Astrocyte (in vitro differentiated cells and primary cell): ENCODE data around the gene EVL. TPM values are rescaled to one million over a fixed set of nuclear protein-coding genes. Genes with fewer than 3 reads are reported as not detected.

Source experiments
- DNase-seq: peaks from one replicate; pipeline ENCODE4 v3.0.0-alpha.2; 2010; ENCODE audit warnings: low read depth
- FAIRE-seq: peaks from 2 replicates; lab custom pipeline; 2011; peaks lifted over from hg19 to GRCh38; lab: Jason Lieb, UNC
- H2AFZ ChIP-seq: 2 replicates; pipeline ENCODE4 v1.6.0; 2012; ENCODE audit warnings: low read depth, low read length, inconsistent platforms
- H3K27ac ChIP-seq: 2 replicates; pipeline ENCODE4 v1.5.1; 2011; ENCODE audit warnings: low read depth, low read length, inconsistent platforms
- H3K27me3 ChIP-seq: 2 replicates; pipeline ENCODE4 v1.6.0; 2011; ENCODE audit warnings: low read length, inconsistent platforms; ENCODE audit not compliant: insufficient read depth
- H3K36me3 ChIP-seq: 2 replicates; pipeline ENCODE4 v1.5.1; 2011; ENCODE audit warnings: low read length, inconsistent platforms; ENCODE audit not compliant: insufficient read depth
- H3K4me1 ChIP-seq: 2 replicates; pipeline ENCODE4 v1.5.1; 2011; ENCODE audit warnings: low read length, inconsistent platforms; ENCODE audit not compliant: insufficient read depth
- H3K4me2 ChIP-seq: 2 replicates; pipeline ENCODE4 v1.6.0; 2012; ENCODE audit warnings: low read length, inconsistent platforms
- H3K4me3 ChIP-seq: 2 replicates; pipeline ENCODE4 v1.5.1; 2011; ENCODE audit warnings: low read depth, mild to moderate bottlenecking, low read length, inconsistent platforms; ENCODE audit not compliant: insufficient read depth
- H3K79me2 ChIP-seq: 2 replicates; pipeline ENCODE4 v1.6.0; 2012; ENCODE audit warnings: mild to moderate bottlenecking, low read length, inconsistent platforms; ENCODE audit not compliant: insufficient read depth
- H3K9ac ChIP-seq: 2 replicates; pipeline ENCODE4 v1.6.0; 2012; ENCODE audit warnings: mild to moderate bottlenecking, low read length, inconsistent platforms
- H3K9me3 ChIP-seq: 2 replicates; pipeline ENCODE4 v1.5.1; 2012; ENCODE audit warnings: low read depth, mild to moderate bottlenecking, low read length, inconsistent platforms; ENCODE audit not compliant: insufficient read depth
- H4K20me1 ChIP-seq: 2 replicates; pipeline ENCODE4 v1.6.0; 2012; ENCODE audit warnings: low read length, inconsistent platforms; ENCODE audit not compliant: insufficient read depth
- H3K27ac Mint-ChIP-seq: one replicate; pipeline ENCODE4 v1.8.0; 2021; ENCODE audit warnings: mild to moderate bottlenecking, mixed read lengths; ENCODE audit not compliant: unreplicated experiment
- H3K27me3 Mint-ChIP-seq: one replicate; pipeline ENCODE4 v1.8.0; 2021; ENCODE audit warnings: low read depth, mixed read lengths; ENCODE audit not compliant: unreplicated experiment
- H3K36me3 Mint-ChIP-seq: one replicate; pipeline ENCODE4 v1.8.0; 2021; ENCODE audit warnings: low read depth, mixed read lengths; ENCODE audit not compliant: unreplicated experiment
- H3K4me1 Mint-ChIP-seq: one replicate; pipeline ENCODE4 v1.8.0; 2021; ENCODE audit warnings: low read depth, mixed read lengths; ENCODE audit not compliant: unreplicated experiment
- H3K4me3 Mint-ChIP-seq: one replicate; pipeline ENCODE4 v1.8.0; 2021; ENCODE audit warnings: mild to moderate bottlenecking, moderate library complexity, mixed read lengths; ENCODE audit not compliant: unreplicated experiment
- H3K9me3 Mint-ChIP-seq: one replicate; pipeline ENCODE4 v1.8.0; 2021; ENCODE audit warnings: mild to moderate bottlenecking, mixed read lengths; ENCODE audit not compliant: unreplicated experiment
- EZH2 ChIP-seq: IDR thresholded peaks from 2 replicates; pipeline ENCODE4 v1.6.1; 2012; ENCODE audit warnings: mild to moderate bottlenecking, low read length, inconsistent platforms; ENCODE audit not compliant: insufficient read depth
- total RNA-seq: library from RNA; stranded (reverse); gene quantifications from 2 replicates; pipeline ENCODE4 v1.2.1, GENCODE V29; 2021
- TF ChIP-seq, protein P1 (sequence below): IDR thresholded peaks from 2 replicates; pipeline ENCODE4 v1.5.1; 2011; ENCODE audit warnings: low read depth, mild to moderate bottlenecking, inconsistent platforms, low read length, moderate library complexity; ENCODE audit not compliant: insufficient read depth

The EVL gene
- total RNA-seq, 1 donor from 2014 or later: 48.9 TPM

DNA sequence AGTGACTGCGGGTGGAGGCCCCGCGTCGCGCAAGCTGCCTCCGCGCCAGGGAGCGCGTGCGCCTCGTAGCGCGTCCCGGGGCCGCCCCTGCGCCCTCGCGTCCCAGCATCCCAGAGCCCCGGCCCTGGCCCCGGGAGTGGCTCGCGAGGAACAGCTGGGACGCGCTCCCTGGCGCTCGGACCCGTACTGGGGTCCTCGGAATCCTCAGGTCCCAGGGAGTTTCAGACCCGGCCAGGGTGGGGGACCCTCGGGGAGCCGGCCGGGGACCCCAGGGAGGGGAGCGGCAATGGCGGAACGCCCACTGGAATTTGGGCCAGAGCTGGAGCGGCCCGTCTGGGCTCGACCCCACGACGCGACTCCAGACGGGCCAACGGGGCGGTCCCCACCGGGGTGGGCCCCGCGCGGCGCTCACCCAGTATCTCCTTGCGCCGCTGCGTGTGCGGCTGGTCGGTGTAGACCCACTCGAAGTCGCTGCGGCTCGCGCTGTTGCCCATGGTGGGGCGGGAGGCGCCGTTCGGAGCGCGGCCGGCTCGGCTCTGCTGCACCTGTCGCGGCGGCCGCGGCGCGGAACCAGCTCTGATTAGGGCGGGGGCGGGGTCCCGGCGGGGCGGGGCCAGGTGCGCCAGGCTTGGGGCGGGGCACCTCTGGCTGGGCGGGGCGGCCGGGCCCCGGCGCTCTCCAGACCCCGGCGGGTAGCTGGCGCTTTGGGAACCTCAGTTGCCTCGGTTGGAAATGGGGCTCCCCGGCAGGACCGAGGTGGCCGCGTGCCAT is 94.1 kb downstream of the EVL start, which contains the start of gene DEGS2:
DEGS2 (minus strand) TSS at position 552 of the 771 bp plus-strand sequence; CDS start at position 494, 58 bp downstream.
- H3K4me3 Mint-ChIP-seq: no peak within 1 kb of the TSS
- Histone ChIP-seq H3K4me3 (no peak within 1 kb of the TSS), H3K9ac (no peak within 1 kb of the TSS), H3K4me1 (peaks cover 2% of the 10 kb centered on the region), H3K4me2 (peak within 1 kb of the TSS; percentile 66), H3K27ac (no peak within 1 kb of the TSS), H3K9me3 (peaks cover 14% of the 10 kb centered on the region), H4K20me1 (no peaks in the 10 kb centered on the region), H2AFZ (peak within 1 kb of the TSS; percentile 26), H3K79me2 (no peaks in the 10 kb centered on the region), H3K36me3 (no peaks in the 10 kb centered on the region), H3K27me3 (peaks cover 25% of the 10 kb centered on the region)
- no peaks in the 10 kb centered on the region for H3K36me3 Mint-ChIP-seq
- TF ChIP-seq, protein P1, sequence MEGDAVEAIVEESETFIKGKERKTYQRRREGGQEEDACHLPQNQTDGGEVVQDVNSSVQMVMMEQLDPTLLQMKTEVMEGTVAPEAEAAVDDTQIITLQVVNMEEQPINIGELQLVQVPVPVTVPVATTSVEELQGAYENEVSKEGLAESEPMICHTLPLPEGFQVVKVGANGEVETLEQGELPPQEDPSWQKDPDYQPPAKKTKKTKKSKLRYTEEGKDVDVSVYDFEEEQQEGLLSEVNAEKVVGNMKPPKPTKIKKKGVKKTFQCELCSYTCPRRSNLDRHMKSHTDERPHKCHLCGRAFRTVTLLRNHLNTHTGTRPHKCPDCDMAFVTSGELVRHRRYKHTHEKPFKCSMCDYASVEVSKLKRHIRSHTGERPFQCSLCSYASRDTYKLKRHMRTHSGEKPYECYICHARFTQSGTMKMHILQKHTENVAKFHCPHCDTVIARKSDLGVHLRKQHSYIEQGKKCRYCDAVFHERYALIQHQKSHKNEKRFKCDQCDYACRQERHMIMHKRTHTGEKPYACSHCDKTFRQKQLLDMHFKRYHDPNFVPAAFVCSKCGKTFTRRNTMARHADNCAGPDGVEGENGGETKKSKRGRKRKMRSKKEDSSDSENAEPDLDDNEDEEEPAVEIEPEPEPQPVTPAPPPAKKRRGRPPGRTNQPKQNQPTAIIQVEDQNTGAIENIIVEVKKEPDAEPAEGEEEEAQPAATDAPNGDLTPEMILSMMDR: no peak
- TF ChIP-seq EZH2: no peak
- no peak within 1 kb of the TSS for H3K27ac Mint-ChIP-seq
- H3K9me3 Mint-ChIP-seq: peaks cover 12% of the 10 kb centered on the region
- no peaks in the 10 kb centered on the region for H3K4me1 Mint-ChIP-seq
- DNase-seq: no peak
- H3K27me3 Mint-ChIP-seq: peaks cover 39% of the 10 kb centered on the region
- no peak for FAIRE-seq

DNA sequence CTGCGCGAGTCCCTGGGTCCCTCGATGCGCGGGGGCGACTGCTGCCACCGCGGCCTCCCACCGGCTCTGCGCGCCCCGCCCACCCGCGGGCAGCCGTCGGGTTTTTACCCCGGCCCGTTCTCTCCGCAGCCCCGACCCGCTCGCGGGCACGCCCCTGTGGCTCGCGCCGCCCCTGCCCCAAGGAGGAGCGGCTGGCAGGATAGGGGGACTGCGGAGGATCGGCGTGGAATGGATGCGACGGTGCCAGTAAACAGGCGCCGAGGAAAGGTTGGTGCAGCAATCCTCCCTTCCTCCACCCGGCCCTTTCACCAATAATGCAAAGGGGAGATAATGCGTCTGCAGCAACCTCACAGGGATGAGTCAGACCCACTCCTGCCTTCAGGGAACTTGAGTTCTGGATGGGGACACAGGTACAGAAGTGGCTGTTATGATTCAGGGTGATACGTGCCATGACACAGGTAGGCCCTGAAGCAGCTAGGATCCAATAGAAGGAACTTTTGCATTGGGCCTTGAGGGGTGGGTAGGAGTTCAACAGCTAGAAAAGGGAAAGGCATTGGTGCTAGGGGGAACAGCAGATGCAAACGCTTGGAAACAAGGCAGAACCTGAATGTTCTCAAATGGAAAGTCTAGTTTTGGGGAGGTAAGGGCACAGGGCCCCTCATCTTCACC is 94.8 kb downstream of the EVL start:
- Mint-ChIP-seq H3K27me3 (peaks cover 41% of the 10 kb centered on the region), H3K9me3 (peaks cover 11% of the 10 kb centered on the region), H3K4me1 (no peaks in the 10 kb centered on the region), H3K4me3 (no peak overlapping the region), H3K27ac (no peak overlapping the region), H3K36me3 (no peaks in the 10 kb centered on the region)
- H4K20me1 ChIP-seq: no peaks in the 10 kb centered on the region
- no peaks in the 10 kb centered on the region for H3K36me3 ChIP-seq
- peaks cover 7% of the 10 kb centered on the region for H3K9me3 ChIP-seq
- no peak overlapping the region for H3K27ac ChIP-seq
- DNase-seq (no peak), FAIRE-seq (no peak)
- TF ChIP-seq, protein P1: no peak
- TF ChIP-seq EZH2: peak; percentile 56
- peak overlapping the region; percentile 19 for H3K4me2 ChIP-seq
- H3K79me2 ChIP-seq: no peaks in the 10 kb centered on the region
- H3K4me3 ChIP-seq: no peak overlapping the region
- H2AFZ ChIP-seq: no peak overlapping the region
- peaks cover 2% of the 10 kb centered on the region for H3K4me1 ChIP-seq
- H3K27me3 ChIP-seq: peaks cover 25% of the 10 kb centered on the region
- H3K9ac ChIP-seq: no peak overlapping the region
